DOHH2 (cell line): ENCODE results near the gene SP9.

Experiments used
- H3F3A ChIP-seq: fragments of 200-600 bp; sonication (generic), shearing (Covaris generic); 2 replicates; pipeline ENCODE4 v1.6.0; 2016; ENCODE audit warnings: antibody characterized with exemption, mild to moderate bottlenecking; ENCODE audit not compliant: control insufficient read depth, insufficient read depth
- H3K27ac ChIP-seq: fragments of 200-600 bp; sonication (generic); 2 replicates; pipeline ENCODE4 v1.5.1; 2014; ENCODE audit warnings: low read depth, mild to moderate bottlenecking, low read length, moderate library complexity
- H3K27me3 ChIP-seq: fragments of 200-600 bp; sonication (generic); 2 replicates; pipeline ENCODE4 v1.6.1; 2014; ENCODE audit warnings: mild to moderate bottlenecking, low read length, mixed read lengths; ENCODE audit not compliant: control insufficient read depth
- H3K36me3 ChIP-seq: fragments of 200-600 bp; sonication (generic); 2 replicates; pipeline ENCODE4 v1.6.1; 2014; ENCODE audit warnings: mild to moderate bottlenecking, low read length, moderate library complexity, mixed read lengths; ENCODE audit not compliant: control insufficient read depth
- H3K4me1 ChIP-seq: fragments of 200-600 bp; sonication (generic); 2 replicates; pipeline ENCODE4 v1.6.1; 2014; ENCODE audit warnings: mild to moderate bottlenecking, low read length, mixed read lengths; ENCODE audit not compliant: control insufficient read depth
- H3K4me2 ChIP-seq: fragments of 200-600 bp; sonication (generic); 2 replicates; pipeline ENCODE4 v1.6.0; 2014; ENCODE audit warnings: mild to moderate bottlenecking, low read length, moderate library complexity
- H3K4me3 ChIP-seq: fragments of 200-600 bp; sonication (generic); 2 replicates; pipeline ENCODE4 v1.5.1; 2014; ENCODE audit warnings: mild to moderate bottlenecking, low read length, mixed read lengths
- H3K79me2 ChIP-seq: fragments of 200-600 bp; sonication (generic); 2 replicates; pipeline ENCODE4 v1.6.1; 2014; ENCODE audit warnings: mild to moderate bottlenecking, low read length, mixed read lengths; ENCODE audit not compliant: control insufficient read depth
- H3K9me2 ChIP-seq: fragments of 200-600 bp; sonication (generic); replicated peaks from 2 replicates; pipeline ENCODE4 v1.6.1; 2014; ENCODE audit warnings: mild to moderate bottlenecking, low read length, mixed read lengths; ENCODE audit not compliant: control insufficient read depth
- H3K9me3 ChIP-seq: fragments of 200-600 bp; sonication (generic); 2 replicates; pipeline ENCODE4 v1.6.1; 2014; ENCODE audit warnings: antibody characterized with exemption, low read length, mixed read lengths; ENCODE audit not compliant: control insufficient read depth, insufficient read depth
- H4K20me1 ChIP-seq: fragments of 200-600 bp; sonication (generic); 2 replicates; pipeline ENCODE4 v1.6.0; 2014; ENCODE audit warnings: low read depth, mild to moderate bottlenecking, antibody characterized with exemption, low read length, moderate library complexity; ENCODE audit not compliant: control insufficient read depth, insufficient read depth
- CTCF ChIP-seq: fragments of 200-600 bp; sonication (generic); IDR thresholded peaks from one replicate; pipeline ENCODE4 v1.5.1; 2014; ENCODE audit warnings: antibody characterized with exemption, mild to moderate bottlenecking, low read depth, low read length; ENCODE audit not compliant: poor library complexity, severe bottlenecking
- EZH2phosphoT487 ChIP-seq: fragments of 200-600 bp; sonication (generic); IDR thresholded peaks from 2 replicates; pipeline ENCODE4 v1.6.1; 2017; ENCODE audit warnings: borderline replicate concordance, mild to moderate bottlenecking, antibody characterized with exemption, low read length, moderate library complexity, mixed read lengths

Gene SP9

DNA sequence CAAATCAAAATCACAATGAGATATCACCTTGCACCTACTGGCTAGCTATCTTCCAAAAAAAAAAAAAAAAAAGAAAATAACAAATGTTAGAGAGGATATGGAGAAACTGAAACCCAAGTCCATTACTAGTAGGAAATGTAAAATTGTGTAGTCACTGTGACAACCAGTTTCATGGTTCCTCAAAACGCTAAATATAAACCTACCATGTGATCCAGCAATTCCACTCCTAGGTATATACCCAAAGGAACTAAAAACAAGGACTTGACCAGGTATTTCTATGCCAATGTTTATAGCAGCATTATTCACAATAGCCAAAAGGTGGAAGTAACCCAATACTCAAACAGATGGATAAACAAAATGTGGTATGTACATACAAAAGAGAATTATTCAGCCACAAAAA lies 49.0 kb downstream of the SP9 start:
- Histone ChIP-seq H3K4me3 (no peak overlapping the region), H3K4me2 (no peak overlapping the region), H3K27me3 (no peaks in the 10 kb centered on the region), H3F3A (no peaks in the 10 kb centered on the region), H3K27ac (no peak overlapping the region), H3K9me2 (no peaks in the 10 kb centered on the region), H4K20me1 (no peaks in the 10 kb centered on the region), H3K9me3 (no peaks in the 10 kb centered on the region), H3K4me1 (no peaks in the 10 kb centered on the region), H3K79me2 (peaks cover under 1% of the 10 kb centered on the region; the same call in 1 of the 2 replicates), H3K36me3 (peaks cover 33% of the 10 kb centered on the region)
- TF ChIP-seq EZH2phosphoT487, result no peak
- TF ChIP-seq CTCF, result no peak

GRCh38 chr2:174385201-174385600 lies 50.4 kb downstream of the SP9 start:
- Histone ChIP-seq H3K79me2 (peaks cover 3% of the 10 kb centered on the region; the same call in 1 of the 2 replicates), H3F3A (no peaks in the 10 kb centered on the region), H3K36me3 (peaks cover 28% of the 10 kb centered on the region), H3K4me3 (no peak overlapping the region), H3K27ac (no peak overlapping the region), H3K9me3 (no peaks in the 10 kb centered on the region), H3K4me2 (no peak overlapping the region), H3K9me2 (no peaks in the 10 kb centered on the region), H4K20me1 (no peaks in the 10 kb centered on the region), H3K27me3 (no peaks in the 10 kb centered on the region), H3K4me1 (no peaks in the 10 kb centered on the region)
- TF ChIP-seq CTCF, result no peak
- TF ChIP-seq EZH2phosphoT487, result no peak
